ENCODE results near the gene SAMD8.

- no peak for TF ChIP-seq CTCF (IDR thresholded peaks at IDR 0.05; ENCODE audit: poor library complexity)
- TF ChIP-seq EZH2 (IDR thresholded peaks at IDR 0.05; ENCODE audit: borderline replicate concordance), result no peak
These were observed 117.4 kb downstream of the SAMD8 start for GRCh38 chr10:75228834-75229233.
